Right lung (tissue), 5 donors: ENCODE results near the gene KCNJ5. TPM values are rescaled to one million over a fixed set of nuclear protein-coding genes. Genes with fewer than 3 reads are reported as not detected.
"Not testable (repeated sequence)": the region's sequence is repeated elsewhere in the genome, so short reads cannot be mapped to it uniquely, and the experiment has no call there.

Experiments used
- DNase-seq, 2 donors: peaks; one replicate each; pipeline ENCODE4 v3.0.0-alpha.2; 2013
- polyA plus RNA-seq, 5 donors: library from polyadenylated mRNA; unstranded; fragments of 120-200 nt; gene quantifications; one replicate each; pipeline versions ENCODE4 v1.2.1 to v1.2.3, GENCODE V29; 2013; ENCODE audit warnings: inconsistent platforms in 1 of 5, low replicate concordance in 1 of 5; ENCODE audit not compliant: insufficient read length in 5 of 5, insufficient read depth in 1 of 5

KCNJ5 gene
- polyA plus RNA-seq, 5 donors: 5.7 to 12.2 (median 10.0) TPM

GRCh38 chr11:128911239-128911638, 20.1 kb downstream of the KCNJ5 start:
- no peak for DNase-seq

- no peak for DNase-seq
Measured at GRCh38 chr11:128911701-128912100, 20.5 kb downstream of the KCNJ5 start.

- no peak for DNase-seq
Measured at GRCh38 chr11:128913806-128914205, 22.6 kb downstream of the KCNJ5 start.

GRCh38 chr11:128914216-128915148, 23.3 kb downstream of the KCNJ5 start:
- DNase-seq: no peak

GRCh38 chr11:128915149-128915521, 24.0 kb downstream of the KCNJ5 start:
- no peak for DNase-seq

- no peak for DNase-seq
Measured at GRCh38 chr11:128916037-128916572, 24.9 kb downstream of the KCNJ5 start.

- no peak for DNase-seq
Measured at GRCh38 chr11:128916681-128917080, 25.5 kb downstream of the KCNJ5 start.

- no peak for DNase-seq
Measured at GRCh38 chr11:128917144-128917724, 26.1 kb downstream of the KCNJ5 start.

GRCh38 chr11:128919216-128919615, 28.1 kb downstream of the KCNJ5 start:
- no peak for DNase-seq

- not testable (repeated sequence) for DNase-seq
Measured at GRCh38 chr11:128919635-128920034, 28.5 kb downstream of the KCNJ5 start.

- no peak for DNase-seq
Measured at GRCh38 chr11:128920666-128921065, 29.5 kb downstream of the KCNJ5 start.

GRCh38 chr11:128921793-128922192, 30.6 kb downstream of the KCNJ5 start:
- no peak for DNase-seq

GRCh38 chr11:128924104-128924503, 32.9 kb downstream of the KCNJ5 start:
- no peak for DNase-seq

- DNase-seq: no peak
Measured at GRCh38 chr11:128924510-128925249, 33.5 kb downstream of the KCNJ5 start.

- no peak for DNase-seq
Measured at GRCh38 chr11:128925250-128925600, 34.1 kb downstream of the KCNJ5 start.

- no peak for DNase-seq
Measured at GRCh38 chr11:128926000-128926399, 34.8 kb downstream of the KCNJ5 start.

GRCh38 chr11:128926437-128927107, 35.4 kb downstream of the KCNJ5 start:
- DNase-seq: no peak

GRCh38 chr11:128927108-128927461, 35.9 kb downstream of the KCNJ5 start:
- DNase-seq: no peak

- no peak for DNase-seq
Measured at GRCh38 chr11:128927683-128928336, 36.7 kb downstream of the KCNJ5 start.

GRCh38 chr11:128928400-128928799, 37.2 kb downstream of the KCNJ5 start:
- no peak for DNase-seq

- no peak for DNase-seq
Measured at GRCh38 chr11:128929468-128929867, 38.3 kb downstream of the KCNJ5 start.
